ENCODE results near the gene OSBPL9. TPM values are rescaled to one million over a fixed set of nuclear protein-coding genes. Genes with fewer than 3 reads are reported as not detected.
A peak's percentile ranks its signal among the peaks of the same experiment; 100 is the strongest.

Gene OSBPL9
- total and polyA plus RNA-seq, 2 experiments from 2014 or later = 82.7 to 102 TPM

DNA sequence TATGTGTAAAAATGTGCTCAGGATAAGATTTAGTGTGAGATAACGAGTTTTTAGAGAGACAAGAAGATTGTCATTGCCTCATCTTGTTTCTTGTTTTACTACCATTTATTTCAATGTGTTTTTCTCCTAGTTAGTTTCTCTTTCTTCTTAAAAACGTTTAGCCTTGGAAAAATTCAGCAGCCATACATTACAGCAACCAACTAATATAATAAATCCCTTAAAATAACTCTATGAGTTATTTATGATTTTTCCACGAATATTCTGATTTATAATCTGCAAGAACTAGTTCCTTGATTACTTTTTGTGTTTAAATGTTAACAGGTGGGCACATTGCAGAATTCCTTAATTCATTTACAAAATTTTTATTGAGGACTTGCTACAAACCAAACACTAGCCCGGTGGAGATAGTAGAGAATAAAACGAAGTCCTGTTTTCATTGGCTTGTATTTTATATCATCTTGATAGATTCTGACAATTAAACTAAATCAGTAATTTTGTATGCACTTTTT is 118.9 kb downstream of the OSBPL9 start:
- H3K4me1 ChIP-seq (ENCODE audit: insufficient read depth) = peaks cover 34% of the 10 kb centered on the region
- TF ChIP-seq CREB1 (CRISPR knock-in tag; IDR thresholded peaks at IDR 0.05; ENCODE audit: low read depth) = no peak
- TF ChIP-seq, protein P1, sequence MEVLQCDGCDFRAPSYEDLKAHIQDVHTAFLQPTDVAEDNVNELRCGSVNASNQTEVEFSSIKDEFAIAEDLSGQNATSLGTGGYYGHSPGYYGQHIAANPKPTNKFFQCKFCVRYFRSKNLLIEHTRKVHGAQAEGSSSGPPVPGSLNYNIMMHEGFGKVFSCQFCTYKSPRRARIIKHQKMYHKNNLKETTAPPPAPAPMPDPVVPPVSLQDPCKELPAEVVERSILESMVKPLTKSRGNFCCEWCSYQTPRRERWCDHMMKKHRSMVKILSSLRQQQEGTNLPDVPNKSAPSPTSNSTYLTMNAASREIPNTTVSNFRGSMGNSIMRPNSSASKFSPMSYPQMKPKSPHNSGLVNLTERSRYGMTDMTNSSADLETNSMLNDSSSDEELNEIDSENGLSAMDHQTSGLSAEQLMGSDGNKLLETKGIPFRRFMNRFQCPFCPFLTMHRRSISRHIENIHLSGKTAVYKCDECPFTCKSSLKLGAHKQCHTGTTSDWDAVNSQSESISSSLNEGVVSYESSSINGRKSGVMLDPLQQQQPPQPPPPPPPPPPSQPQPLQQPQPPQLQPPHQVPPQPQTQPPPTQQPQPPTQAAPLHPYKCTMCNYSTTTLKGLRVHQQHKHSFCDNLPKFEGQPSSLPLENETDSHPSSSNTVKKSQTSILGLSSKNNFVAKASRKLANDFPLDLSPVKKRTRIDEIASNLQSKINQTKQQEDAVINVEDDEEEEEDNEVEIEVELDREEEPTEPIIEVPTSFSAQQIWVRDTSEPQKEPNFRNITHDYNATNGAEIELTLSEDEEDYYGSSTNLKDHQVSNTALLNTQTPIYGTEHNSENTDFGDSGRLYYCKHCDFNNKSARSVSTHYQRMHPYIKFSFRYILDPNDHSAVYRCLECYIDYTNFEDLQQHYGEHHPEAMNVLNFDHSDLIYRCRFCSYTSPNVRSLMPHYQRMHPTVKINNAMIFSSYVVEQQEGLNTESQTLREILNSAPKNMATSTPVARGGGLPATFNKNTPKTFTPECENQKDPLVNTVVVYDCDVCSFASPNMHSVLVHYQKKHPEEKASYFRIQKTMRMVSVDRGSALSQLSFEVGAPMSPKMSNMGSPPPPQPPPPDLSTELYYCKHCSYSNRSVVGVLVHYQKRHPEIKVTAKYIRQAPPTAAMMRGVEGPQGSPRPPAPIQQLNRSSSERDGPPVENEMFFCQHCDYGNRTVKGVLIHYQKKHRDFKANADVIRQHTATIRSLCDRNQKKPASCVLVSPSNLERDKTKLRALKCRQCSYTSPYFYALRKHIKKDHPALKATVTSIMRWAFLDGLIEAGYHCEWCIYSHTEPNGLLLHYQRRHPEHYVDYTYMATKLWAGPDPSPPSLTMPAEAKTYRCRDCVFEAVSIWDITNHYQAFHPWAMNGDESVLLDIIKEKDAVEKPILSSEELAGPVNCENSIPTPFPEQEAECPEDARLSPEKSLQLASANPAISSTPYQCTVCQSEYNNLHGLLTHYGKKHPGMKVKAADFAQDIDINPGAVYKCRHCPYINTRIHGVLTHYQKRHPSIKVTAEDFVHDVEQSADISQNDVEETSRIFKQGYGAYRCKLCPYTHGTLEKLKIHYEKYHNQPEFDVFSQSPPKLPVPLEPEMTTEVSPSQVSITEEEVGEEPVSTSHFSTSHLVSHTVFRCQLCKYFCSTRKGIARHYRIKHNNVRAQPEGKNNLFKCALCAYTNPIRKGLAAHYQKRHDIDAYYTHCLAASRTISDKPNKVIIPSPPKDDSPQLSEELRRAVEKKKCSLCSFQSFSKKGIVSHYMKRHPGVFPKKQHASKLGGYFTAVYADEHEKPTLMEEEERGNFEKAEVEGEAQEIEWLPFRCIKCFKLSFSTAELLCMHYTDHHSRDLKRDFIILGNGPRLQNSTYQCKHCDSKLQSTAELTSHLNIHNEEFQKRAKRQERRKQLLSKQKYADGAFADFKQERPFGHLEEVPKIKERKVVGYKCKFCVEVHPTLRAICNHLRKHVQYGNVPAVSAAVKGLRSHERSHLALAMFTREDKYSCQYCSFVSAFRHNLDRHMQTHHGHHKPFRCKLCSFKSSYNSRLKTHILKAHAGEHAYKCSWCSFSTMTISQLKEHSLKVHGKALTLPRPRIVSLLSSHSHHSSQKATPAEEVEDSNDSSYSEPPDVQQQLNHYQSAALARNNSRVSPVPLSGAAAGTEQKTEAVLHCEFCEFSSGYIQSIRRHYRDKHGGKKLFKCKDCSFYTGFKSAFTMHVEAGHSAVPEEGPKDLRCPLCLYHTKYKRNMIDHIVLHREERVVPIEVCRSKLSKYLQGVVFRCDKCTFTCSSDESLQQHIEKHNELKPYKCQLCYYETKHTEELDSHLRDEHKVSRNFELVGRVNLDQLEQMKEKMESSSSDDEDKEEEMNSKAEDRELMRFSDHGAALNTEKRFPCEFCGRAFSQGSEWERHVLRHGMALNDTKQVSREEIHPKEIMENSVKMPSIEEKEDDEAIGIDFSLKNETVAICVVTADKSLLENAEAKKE (CRISPR knock-in tag; IDR thresholded peaks at IDR 0.05) = no peak
- TF ChIP-seq STAT1 (IDR thresholded peaks at IDR 0.05; ENCODE audit: unreplicated experiment) = no peak
- H3K79me2 ChIP-seq (replicated peaks; ENCODE audit: insufficient read depth) = peaks cover 94% of the 10 kb centered on the region
- Mint-ChIP-seq H3K36me3 (ENCODE audit: low read depth) (no peaks in the 10 kb centered on the region), H3K9me3 (no peaks in the 10 kb centered on the region), H3K4me3 (no peak overlapping the region), H3K4me1 (peaks cover 37% of the 10 kb centered on the region), H3K27ac (no peak overlapping the region), H3K27me3 (ENCODE audit: insufficient read depth, low read depth, poor library complexity) (peaks cover 1% of the 10 kb centered on the region)
- H3K4me2 ChIP-seq = no peak overlapping the region
- H3K36me3 ChIP-seq (ENCODE audit: insufficient read depth) = no peaks in the 10 kb centered on the region
- H3F3A ChIP-seq (replicated peaks; ENCODE audit: low read depth) = no peaks in the 10 kb centered on the region
- H3K9me2 ChIP-seq (ENCODE audit: insufficient read depth) = no peaks in the 10 kb centered on the region
- ATAC-seq (no peak), DNase-seq (ENCODE audit: low spot score) (no peak)
- peaks cover 6% of the 10 kb centered on the region for H4K20me1 ChIP-seq (replicated peaks; ENCODE audit: insufficient read depth)
- H3K27ac ChIP-seq (ENCODE audit: low read depth) = no peak overlapping the region; the same call in 1 of the 2 replicates
- no peak overlapping the region for H2AFZ ChIP-seq
- H3K4me3 ChIP-seq = no peak overlapping the region
- H3K27me3 ChIP-seq (ENCODE audit: insufficient read depth) = no peaks in the 10 kb centered on the region

GRCh38 chr1:51736702-51737101 is 119.8 kb downstream of the OSBPL9 start:
- Histone ChIP-seq H3K27me3 (ENCODE audit: insufficient read depth) (no peaks in the 10 kb centered on the region), H3K4me1 (ENCODE audit: insufficient read depth) (peaks cover 31% of the 10 kb centered on the region), H3K4me3 (no peak overlapping the region), H4K20me1 (replicated peaks; ENCODE audit: insufficient read depth) (peaks cover 6% of the 10 kb centered on the region), H3K27ac (ENCODE audit: low read depth) (no peak overlapping the region; the same call in 1 of the 2 replicates), H3K9me2 (ENCODE audit: insufficient read depth) (no peaks in the 10 kb centered on the region), H3K36me3 (ENCODE audit: insufficient read depth) (no peaks in the 10 kb centered on the region), H2AFZ (no peak overlapping the region), H3K4me2 (no peak overlapping the region), H3F3A (replicated peaks; ENCODE audit: low read depth) (no peaks in the 10 kb centered on the region), H3K79me2 (replicated peaks; ENCODE audit: insufficient read depth) (peaks cover 91% of the 10 kb centered on the region)
- H3K36me3 Mint-ChIP-seq (ENCODE audit: low read depth) = no peaks in the 10 kb centered on the region
- DNase-seq (ENCODE audit: low spot score) (no peak), ATAC-seq (no peak; the same call in 2 of the 3 replicates)
- no peaks in the 10 kb centered on the region for H3K9me3 Mint-ChIP-seq
- peak overlapping the region; percentile 78 for H3K27ac Mint-ChIP-seq
- peaks cover 35% of the 10 kb centered on the region for H3K4me1 Mint-ChIP-seq
- H3K27me3 Mint-ChIP-seq (ENCODE audit: insufficient read depth, low read depth, poor library complexity) = peaks cover 1% of the 10 kb centered on the region
- no peak overlapping the region for H3K4me3 Mint-ChIP-seq
- TF ChIP-seq STAT1 (IDR thresholded peaks at IDR 0.05; ENCODE audit: unreplicated experiment) (no peak), ETS1 (IDR thresholded peaks at IDR 0.05) (no peak), ZNF331 (CRISPR knock-in tag; IDR thresholded peaks at IDR 0.05; ENCODE audit: low read depth) (no peak), ZNF114 (CRISPR knock-in tag; IDR thresholded peaks at IDR 0.05) (no peak), POLR2AphosphoS5 (IDR thresholded peaks at IDR 0.05; ENCODE audit: low read depth) (no peak), NANOG (IDR thresholded peaks at IDR 0.05; ENCODE audit: borderline replicate concordance) (no peak), CTCF (conservative IDR thresholded peaks at IDR 0.05; ENCODE audit: low read depth in 2 of 2) (no peak)
